KG1 (cell line): ENCODE data around the gene EMC6.
"Not testable (repeated sequence)": the region's sequence is repeated elsewhere in the genome, so short reads cannot be mapped to it uniquely, and the experiment has no call there.

ENCODE experiments used
- DNase-seq: peaks from one replicate; lab custom pipeline; 2025; lab: John Stamatoyannopoulos, UW

The EMC6 gene

GRCh38 chr17:3681057-3681456, 12.4 kb downstream of the EMC6 start:
- no peak for DNase-seq

- DNase-seq, result no peak
Observed at GRCh38 chr17:3681565-3681964, 13.0 kb downstream of the EMC6 start.

- no peak for DNase-seq
Observed at GRCh38 chr17:3682033-3682432, 13.4 kb downstream of the EMC6 start.

- peak; percentile 6 for DNase-seq
Observed at GRCh38 chr17:3683054-3683511, 14.5 kb downstream of the EMC6 start.

GRCh38 chr17:3685174-3685573, 16.6 kb downstream of the EMC6 start:
- DNase-seq, result no peak

- DNase-seq, result no peak
Observed at GRCh38 chr17:3688027-3688553, 19.5 kb downstream of the EMC6 start.

GRCh38 chr17:3688852-3689261, 20.2 kb downstream of the EMC6 start:
- no peak for DNase-seq

- no peak for DNase-seq
Observed at GRCh38 chr17:3689262-3690093, 20.9 kb downstream of the EMC6 start.

- no peak for DNase-seq
Observed at GRCh38 chr17:3690094-3690715, 21.6 kb downstream of the EMC6 start.

- DNase-seq, result no peak
Observed at GRCh38 chr17:3691617-3692067, 23.0 kb downstream of the EMC6 start.

GRCh38 chr17:3692346-3692745, 23.7 kb downstream of the EMC6 start:
- DNase-seq, result no peak

- DNase-seq, result no peak
Observed at GRCh38 chr17:3693141-3693540, 24.5 kb downstream of the EMC6 start.

GRCh38 chr17:3693829-3694231, 25.2 kb downstream of the EMC6 start:
- no peak for DNase-seq

GRCh38 chr17:3695129-3695722, 26.6 kb downstream of the EMC6 start:
- DNase-seq, result no peak

- no peak for DNase-seq
Observed at GRCh38 chr17:3695723-3696411, 27.3 kb downstream of the EMC6 start, which contains the start of gene P2RX5. TSS of gene P2RX5 (minus strand) at chr17:3696155. CDS start at chr17:3696005, 150 bp downstream.

GRCh38 chr17:3697103-3697476, 28.5 kb downstream of the EMC6 start:
- no peak for DNase-seq

- no peak for DNase-seq
Observed at GRCh38 chr17:3698139-3698538, 29.5 kb downstream of the EMC6 start.

- DNase-seq, result no peak
Observed at GRCh38 chr17:3699951-3700350, 31.3 kb downstream of the EMC6 start.

GRCh38 chr17:3702041-3702539, 33.5 kb downstream of the EMC6 start:
- not testable (repeated sequence) for DNase-seq

- no peak for DNase-seq
Observed at GRCh38 chr17:3704931-3705717, 36.5 kb downstream of the EMC6 start.

GRCh38 chr17:3705718-3705984, 37.0 kb downstream of the EMC6 start:
- not testable (repeated sequence) for DNase-seq
